Measurements from ENCODE around the gene MGAT4B. TPM values are rescaled to one million over a fixed set of nuclear protein-coding genes. Genes with fewer than 3 reads are reported as not detected.

Gene MGAT4B
- total and polyA plus RNA-seq, 4 donors = 42.0 to 156 (median 83.7) TPM

- DNase-seq (ENCODE audit: low spot score) = no peak
- WGBS = 92% methylated on average over 6 of the region's 6 CpGs
- H3K4me3 ChIP-seq (ENCODE audit: low read depth in 1 of 3, low read length in 3 of 3) = no peak overlapping the region
- peaks cover 12 to 38% (median 30%) of the 10 kb centered on the region in 4 donors for H3K4me1 ChIP-seq (ENCODE audit: control insufficient read depth in 4 of 4, insufficient read depth in 4 of 4, low read length in 3 of 4)
- peaks cover 12 to 51% (median 40%) of the 10 kb centered on the region in 4 donors for H3K36me3 ChIP-seq (ENCODE audit: control insufficient read depth in 4 of 4, insufficient read depth in 3 of 4, low read depth in 1 of 4, low read length in 3 of 4)
- H3K27me3 ChIP-seq (ENCODE audit: control insufficient read depth in 4 of 4, insufficient read depth in 4 of 4, low read length in 3 of 4) = no peaks in the 10 kb centered on the region
- H3K9me3 ChIP-seq (ENCODE audit: control insufficient read depth in 4 of 4, low read length in 3 of 4) = no peaks in the 10 kb centered on the region
- H3K9ac ChIP-seq (ENCODE audit: low read depth in 1 of 2, low read length in 2 of 2) = no peak overlapping the region
- no peak overlapping the region for H3K27ac ChIP-seq (ENCODE audit: low read depth in 1 of 2, low read length in 2 of 2)
- TF ChIP-seq HNF4A (conservative IDR thresholded peaks at IDR 0.05) (no peak), RAD21 (IDR thresholded peaks at IDR 0.05) (no peak), HNF4G (IDR thresholded peaks at IDR 0.05) (no peak), ATF3 (IDR thresholded peaks at IDR 0.05) (no peak), EGR1 (IDR thresholded peaks at IDR 0.05; ENCODE audit: low read depth in 2 of 2) (no peak), SP1 (IDR thresholded peaks at IDR 0.05) (no peak), NR2F2 (IDR thresholded peaks at IDR 0.05) (no peak), YY1 (IDR thresholded peaks at IDR 0.05) (no peak), JUND (IDR thresholded peaks at IDR 0.05) (no peak), GABPA (IDR thresholded peaks at IDR 0.05 in 1 of 2, conservative IDR thresholded peaks at IDR 0.05 in 1 of 2) (no peak), RXRA (IDR thresholded peaks at IDR 0.05) (no peak), MAX (IDR thresholded peaks at IDR 0.05) (no peak), FOXA1 (IDR thresholded peaks at IDR 0.05) (no peak), REST (IDR thresholded peaks at IDR 0.05) (no peak), CTCF (IDR thresholded peaks at IDR 0.05; ENCODE audit: low read depth, low read length, missing input control) (no peak), ZBTB33 (IDR thresholded peaks at IDR 0.05) (no peak), FOXA2 (IDR thresholded peaks at IDR 0.05) (no peak)
Observed at GRCh38 chr5:179769271-179769670, 37.4 kb downstream of the MGAT4B start.
